ENCODE results near the gene CUX1. TPM values are rescaled to one million over a fixed set of nuclear protein-coding genes. Genes with fewer than 3 reads are reported as not detected.

CUX1 gene
- total RNA-seq, 2 experiments from 2014 or later: 35.6 to 38.0 TPM

GRCh38 chr7:102073931-102074880 is 256.8 kb downstream of the CUX1 start:
- no peaks in the 10 kb centered on the region for H3K27me3 Mint-ChIP-seq
- ATAC-seq (ENCODE audit: poor library complexity) (no peak), DNase-seq (no peak)
- H3K9me3 Mint-ChIP-seq: peaks cover 4% of the 10 kb centered on the region
- intact Hi-C loops (cut with DNase I, micrococcal nuclease): no loop called here
- no peak overlapping the region for H3K4me3 Mint-ChIP-seq
- Histone ChIP-seq H3K27me3 (ENCODE audit: control insufficient read depth in 1 of 2, insufficient read depth in 2 of 2, low read length in 2 of 2) (no peaks in the 10 kb centered on the region), H3K4me1 (ENCODE audit: insufficient read depth, low read length) (no peaks in the 10 kb centered on the region), H3K9me3 (ENCODE audit: control insufficient read depth in 1 of 2, insufficient read depth in 1 of 2, low read length in 2 of 2) (peaks cover 11 to 12% of the 10 kb centered on the region in 2 experiments), H3K4me3 (ENCODE audit: low read length) (no peak overlapping the region), H3K36me3 (ENCODE audit: insufficient read depth, low read length) (peaks cover 25% of the 10 kb centered on the region), H3K27ac (ENCODE audit: low read depth in 1 of 2, low read length in 2 of 2) (no peak overlapping the region)
- peaks cover 84% of the 10 kb centered on the region for H3K36me3 Mint-ChIP-seq (ENCODE audit: low read depth)
- no peak overlapping the region for H3K27ac Mint-ChIP-seq
- ChIA-PET CTCF (no interaction called here), POLR2A (no interaction called here)
- H3K4me1 Mint-ChIP-seq (ENCODE audit: low read depth): no peaks in the 10 kb centered on the region
- no peak for TF ChIP-seq CTCF (IDR thresholded peaks at IDR 0.05)

- ATAC-seq (ENCODE audit: poor library complexity) (no peak), DNase-seq (no peak)
- POLR2A ChIA-PET: no interaction called here
- intact Hi-C loops (cut with DNase I, micrococcal nuclease): no loop called here
- Mint-ChIP-seq H3K4me1 (ENCODE audit: low read depth) (no peaks in the 10 kb centered on the region), H3K9me3 (peaks cover 2% of the 10 kb centered on the region), H3K27ac (no peak overlapping the region), H3K27me3 (no peaks in the 10 kb centered on the region), H3K36me3 (ENCODE audit: low read depth) (peaks cover 84% of the 10 kb centered on the region), H3K4me3 (no peak overlapping the region)
- no peak overlapping the region for H3K27ac ChIP-seq (ENCODE audit: low read depth in 1 of 2, low read length in 2 of 2)
- no peaks in the 10 kb centered on the region for H3K4me1 ChIP-seq (ENCODE audit: insufficient read depth, low read length)
- no peak for TF ChIP-seq CTCF (IDR thresholded peaks at IDR 0.05)
- H3K4me3 ChIP-seq (ENCODE audit: low read length): no peak overlapping the region
- peaks cover 22% of the 10 kb centered on the region for H3K36me3 ChIP-seq (ENCODE audit: insufficient read depth, low read length)
- peaks cover 12 to 14% of the 10 kb centered on the region in 2 experiments for H3K9me3 ChIP-seq (ENCODE audit: control insufficient read depth in 1 of 2, insufficient read depth in 1 of 2, low read length in 2 of 2)
- H3K27me3 ChIP-seq (ENCODE audit: control insufficient read depth in 1 of 2, insufficient read depth in 2 of 2, low read length in 2 of 2): no peaks in the 10 kb centered on the region
- CTCF ChIA-PET: no interaction called here
These were observed 257.7 kb downstream of the CUX1 start for GRCh38 chr7:102075126-102075525.

DNA sequence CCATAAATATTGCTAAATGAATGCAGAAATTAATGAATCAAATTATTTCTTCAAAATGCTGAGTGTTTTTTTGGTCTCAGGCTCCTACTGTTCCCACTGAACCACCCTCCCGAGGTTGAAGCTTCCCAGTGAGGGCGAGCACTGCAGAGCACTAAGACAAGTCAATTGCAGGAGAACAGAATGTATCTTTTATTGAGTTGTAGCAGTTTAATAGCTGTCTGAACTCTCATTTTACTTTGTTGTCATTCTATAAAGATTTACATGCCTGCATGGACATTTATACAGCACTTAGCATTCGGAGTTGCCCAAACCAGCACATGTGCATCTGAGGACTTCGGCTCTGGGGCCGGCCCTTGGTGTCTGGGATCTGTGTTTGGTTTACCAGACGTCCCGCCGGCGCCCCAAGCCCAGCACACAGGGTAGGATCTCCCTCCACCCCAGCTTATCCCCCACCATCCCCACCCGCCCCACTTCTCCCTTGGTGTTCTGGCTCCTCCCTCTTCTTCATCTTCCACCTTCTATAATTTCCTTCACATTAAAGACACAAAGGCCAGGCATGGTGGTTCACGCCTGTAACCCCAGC is 258.2 kb downstream of the CUX1 start:
- peaks cover 17% of the 10 kb centered on the region for H3K36me3 ChIP-seq (ENCODE audit: insufficient read depth, low read length)
- CTCF ChIA-PET: no interaction called here

More for the DNA sequence above, 258.2 kb downstream of the CUX1 start:
- H3K4me1 ChIP-seq (ENCODE audit: insufficient read depth, low read length): no peaks in the 10 kb centered on the region
- intact Hi-C loops (cut with DNase I, micrococcal nuclease): no loop called here
- no peak overlapping the region for H3K27ac Mint-ChIP-seq
- H3K4me3 ChIP-seq (ENCODE audit: low read length): no peak overlapping the region
- no peak overlapping the region for H3K4me3 Mint-ChIP-seq
- H3K27me3 ChIP-seq (ENCODE audit: control insufficient read depth in 1 of 2, insufficient read depth in 2 of 2, low read length in 2 of 2): no peaks in the 10 kb centered on the region
- no peaks in the 10 kb centered on the region for H3K4me1 Mint-ChIP-seq (ENCODE audit: low read depth)
- H3K27me3 Mint-ChIP-seq: no peaks in the 10 kb centered on the region
- peaks cover 12 to 18% of the 10 kb centered on the region in 2 experiments for H3K9me3 ChIP-seq (ENCODE audit: control insufficient read depth in 1 of 2, insufficient read depth in 1 of 2, low read length in 2 of 2)
- ATAC-seq (ENCODE audit: poor library complexity): no peak
- no peak overlapping the region for H3K27ac ChIP-seq (ENCODE audit: low read depth in 1 of 2, low read length in 2 of 2)
- TF ChIP-seq CTCF (IDR thresholded peaks at IDR 0.05): no peak
- POLR2A ChIA-PET: no interaction called here
- peaks cover 84% of the 10 kb centered on the region for H3K36me3 Mint-ChIP-seq (ENCODE audit: low read depth)
- H3K9me3 Mint-ChIP-seq: no peaks in the 10 kb centered on the region
- no peak for DNase-seq
